HPDE6-E6E7 (cell line): ENCODE data around the gene SLC38A8.

ENCODE experiments used
- DNase-seq: peaks from one replicate; pipeline ENCODE4 v3.0.0; 2011; ENCODE audit warnings: missing footprints; ENCODE audit errors: extremely low spot score

The SLC38A8 gene

DNA sequence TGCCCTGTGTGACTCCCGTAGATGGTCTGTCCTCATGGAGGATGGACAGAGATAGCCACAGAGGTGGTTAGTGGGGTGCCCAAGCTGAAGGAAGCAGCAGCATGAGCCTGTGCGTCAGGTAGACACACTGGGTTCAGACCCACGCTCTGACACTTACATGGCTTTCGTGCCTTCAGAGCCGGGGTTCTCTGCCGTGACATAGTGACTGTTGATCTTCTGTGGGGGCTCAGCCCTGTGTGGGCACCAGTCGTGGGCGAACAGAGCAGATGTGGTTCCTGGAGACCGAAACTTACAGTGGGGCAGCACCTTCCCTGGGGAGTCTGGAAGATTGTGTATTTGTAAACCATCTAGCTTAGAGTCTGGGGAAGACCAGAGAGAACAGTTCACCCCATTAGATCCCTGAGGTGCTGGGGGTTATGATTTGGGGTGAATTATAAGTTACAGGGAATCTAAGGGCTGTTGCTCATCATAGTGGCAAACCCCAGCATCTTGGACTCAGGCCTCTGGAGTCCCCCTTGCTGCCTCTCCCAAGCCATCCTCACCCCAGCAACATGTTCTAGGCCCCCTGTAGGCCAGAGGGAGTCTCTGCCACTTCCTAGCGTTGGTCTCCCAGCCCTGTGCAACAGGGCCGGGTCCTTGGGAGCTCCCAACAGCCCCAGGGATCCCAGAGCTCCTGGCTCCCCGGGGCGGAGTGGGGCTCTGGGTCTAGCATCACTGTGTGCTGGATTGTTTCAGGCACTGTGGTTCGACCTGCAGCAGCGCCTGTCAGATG is 45.9 kb downstream of the SLC38A8 start:
- DNase-seq, result no peak

- no peak for DNase-seq
Observed at GRCh38 chr16:83995754-83996153, 46.8 kb downstream of the SLC38A8 start.

- DNase-seq, result no peak
Observed at GRCh38 chr16:83994703-83995102, 47.9 kb downstream of the SLC38A8 start.

DNA sequence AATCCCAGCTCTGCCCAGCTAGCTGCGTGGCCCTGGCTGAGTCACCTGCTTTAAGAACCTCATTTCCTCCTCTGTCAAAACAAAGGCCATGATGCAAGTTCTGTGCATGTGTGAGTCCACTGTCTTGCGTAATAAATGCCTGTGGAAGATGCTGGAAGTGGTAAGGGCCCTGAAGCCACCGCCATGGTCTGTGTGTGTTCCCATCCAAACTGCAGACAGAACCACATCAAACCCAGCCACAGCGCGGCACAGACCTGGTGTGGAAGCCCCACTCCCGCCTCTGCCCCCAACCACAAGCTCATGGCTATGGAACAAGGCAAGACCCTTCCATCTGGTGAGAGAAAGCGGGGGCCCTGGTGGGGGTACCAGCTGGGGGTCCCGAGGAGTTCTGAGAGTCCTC is 48.5 kb downstream of the SLC38A8 start:
- DNase-seq, result peak; percentile 97

- DNase-seq, result no peak
Observed at GRCh38 chr16:83992624-83993023, 50.0 kb downstream of the SLC38A8 start.

DNA sequence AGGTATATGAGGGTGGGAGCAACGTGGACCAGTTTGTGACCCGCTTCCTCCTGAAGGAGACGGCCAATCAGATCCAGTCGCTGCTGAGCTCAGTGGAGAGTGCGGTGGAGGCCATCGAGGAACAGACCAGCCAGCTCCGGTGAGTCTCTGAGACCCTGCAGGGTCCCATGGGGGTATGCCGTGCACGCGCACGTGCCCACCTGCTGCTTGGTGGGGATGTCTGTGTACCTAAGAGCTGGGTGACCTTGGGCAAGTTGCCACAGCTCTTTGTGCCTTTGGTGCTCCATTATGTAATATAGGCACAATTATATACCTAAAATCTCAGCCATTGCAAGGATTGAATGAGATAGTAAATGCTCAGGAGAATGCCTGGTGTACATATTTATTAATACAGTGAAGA is 52.1 kb downstream of the SLC38A8 start:
- no peak for DNase-seq

GRCh38 chr16:83989300-83989699 is 53.3 kb downstream of the SLC38A8 start:
- no peak for DNase-seq

GRCh38 chr16:83983491-83983890 is 59.1 kb downstream of the SLC38A8 start:
- no peak for DNase-seq

- DNase-seq, result no peak
Observed at GRCh38 chr16:83981799-83982198, 60.8 kb downstream of the SLC38A8 start.

GRCh38 chr16:83980794-83981193 is 61.8 kb downstream of the SLC38A8 start:
- DNase-seq, result no peak

- no peak for DNase-seq
Observed at GRCh38 chr16:83979441-83979840, 63.2 kb downstream of the SLC38A8 start.

DNA sequence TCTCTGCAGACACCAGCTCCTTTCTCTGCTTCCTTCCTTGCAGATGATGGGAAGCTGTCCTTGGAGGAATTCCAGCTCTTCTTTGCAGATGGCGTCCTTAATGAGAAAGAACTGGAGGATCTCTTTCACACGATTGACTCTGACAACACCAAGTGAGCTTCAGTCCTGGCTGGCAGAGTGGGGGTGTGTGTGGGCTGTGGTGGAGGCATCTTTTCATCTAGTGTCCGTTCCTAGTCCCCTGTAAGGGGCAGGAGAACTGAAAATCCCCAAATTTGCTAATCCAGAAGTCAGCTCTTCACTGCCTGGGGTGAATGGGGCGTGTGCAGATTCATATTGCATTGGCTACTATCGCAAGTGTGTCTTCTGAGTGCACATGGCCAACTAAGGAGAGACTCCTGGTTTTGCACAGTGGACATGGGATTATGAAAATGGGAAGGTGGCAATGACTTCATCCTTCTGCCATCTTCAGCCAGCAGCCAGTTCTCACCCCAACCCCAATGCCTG is 64.1 kb downstream of the SLC38A8 start:
- DNase-seq, result no peak

- DNase-seq, result no peak
Observed at GRCh38 chr16:83977056-83977815, 65.4 kb downstream of the SLC38A8 start.

GRCh38 chr16:83975590-83976260 is 66.9 kb downstream of the SLC38A8 start:
- DNase-seq, result no peak

DNA sequence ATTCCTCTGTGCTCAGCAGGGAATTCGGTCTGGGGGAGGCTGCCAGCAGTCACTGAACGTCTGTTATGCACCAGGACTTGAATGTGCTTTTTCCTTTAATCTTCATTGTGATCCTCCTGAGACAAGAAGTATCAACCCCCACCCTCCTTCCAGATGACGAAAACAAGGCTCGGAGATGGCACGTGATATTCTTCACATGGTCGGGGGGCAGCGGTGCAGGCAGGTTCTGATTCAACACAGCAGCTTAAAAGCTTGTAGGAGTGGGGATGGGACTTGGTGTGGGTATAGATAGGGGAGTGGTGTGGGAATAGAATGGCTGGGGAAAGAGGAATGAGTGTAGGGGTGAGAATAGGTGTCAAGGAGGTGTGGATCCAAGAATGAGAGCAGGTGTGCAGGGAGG is 68.1 kb downstream of the SLC38A8 start:
- DNase-seq, result no peak

GRCh38 chr16:83973581-83974385 is 68.8 kb downstream of the SLC38A8 start:
- no peak for DNase-seq

DNA sequence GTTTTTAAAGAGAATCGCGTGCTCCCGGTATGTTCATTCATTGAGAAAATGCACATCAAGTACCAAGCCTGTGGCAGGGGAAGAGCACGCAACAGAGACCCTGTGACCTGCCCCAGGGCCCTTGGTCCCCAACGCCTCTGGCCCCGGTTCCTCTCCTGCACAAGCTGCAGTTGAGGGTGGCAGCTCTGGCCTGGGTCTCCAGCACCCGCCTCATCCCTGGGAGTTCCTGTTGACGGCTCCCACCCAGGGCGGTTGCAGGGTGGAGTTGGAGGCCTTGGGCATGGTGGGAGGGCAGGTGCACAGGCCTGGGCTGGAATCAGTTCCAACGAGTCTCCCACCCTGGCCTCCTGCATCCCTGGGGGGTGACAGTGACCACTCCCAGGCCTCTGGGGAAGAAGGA is 69.5 kb downstream of the SLC38A8 start:
- no peak for DNase-seq

- no peak for DNase-seq
Observed at GRCh38 chr16:83972256-83973008, 70.2 kb downstream of the SLC38A8 start.

- no peak for DNase-seq
Observed at GRCh38 chr16:83971165-83972130, 71.1 kb downstream of the SLC38A8 start.

DNA sequence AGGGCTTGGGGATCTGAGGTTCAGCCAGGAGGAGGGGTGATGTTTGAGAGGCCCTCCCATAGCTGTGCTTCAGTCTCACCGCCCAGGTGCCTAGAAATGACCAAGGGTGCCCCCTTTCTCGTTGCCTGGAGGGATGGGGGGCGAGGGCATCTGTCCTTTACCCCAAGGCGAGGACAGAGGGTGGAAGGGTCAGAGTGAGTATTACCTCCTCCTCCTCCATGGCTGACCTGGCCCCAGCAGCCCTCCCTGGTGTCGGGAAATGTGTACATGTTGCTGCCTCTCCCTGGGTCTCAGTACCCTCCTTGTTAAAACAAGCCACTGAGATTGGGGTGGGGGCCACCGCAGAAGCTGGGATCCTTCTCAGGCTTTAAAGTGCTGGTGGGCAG is 72.2 kb downstream of the SLC38A8 start:
- no peak for DNase-seq
